HepG2 (cell line): ENCODE results near the gene B9D2. TPM values are rescaled to one million over a fixed set of nuclear protein-coding genes. Genes with fewer than 3 reads are reported as not detected.

Experiments used
- ATF7 ChIP-seq, 2 experiments: fragments of 450-650 bp in 1 of 2; sonication (generic) in 1 of 2; formaldehyde crosslinking in 1 of 2; IDR thresholded peaks; 2 replicates each; pipeline versions ENCODE4 v1.4.0 to v1.6.1; 2016 to 2020; ENCODE audit warnings: antibody characterized with exemption in 1 of 2, mild to moderate bottlenecking in 1 of 2, missing genetic modification reagents in 1 of 2
- CBX1 ChIP-seq: IDR thresholded peaks from one replicate; pipeline ENCODE4 v1.6.1; 2016; ENCODE audit warnings: antibody characterized with exemption, low read depth
- ELF1 ChIP-seq: sonication (generic); formaldehyde crosslinking; IDR thresholded peaks from 2 replicates; pipeline ENCODE4 v1.4.0; 2020; ENCODE audit warnings: missing genetic modification reagents
- ELF4 ChIP-seq: sonication (generic); formaldehyde crosslinking; IDR thresholded peaks from 2 replicates; pipeline ENCODE4 v1.5.0; 2020; ENCODE audit warnings: missing genetic modification reagents, mild to moderate bottlenecking, moderate library complexity, borderline replicate concordance
- FLYWCH1 ChIP-seq: sonication (generic); formaldehyde crosslinking; IDR thresholded peaks from 2 replicates; pipeline ENCODE4 v1.8.1; 2023; ENCODE audit warnings: mild to moderate bottlenecking, missing genetic modification reagents
- GLMP ChIP-seq: sonication (generic); formaldehyde crosslinking; IDR thresholded peaks from 2 replicates; pipeline ENCODE4 v1.9.0; 2021; ENCODE audit warnings: missing genetic modification reagents, mild to moderate bottlenecking, borderline replicate concordance
- KDM1A ChIP-seq: IDR thresholded peaks from 2 replicates; pipeline ENCODE4 v1.6.1; 2016; ENCODE audit warnings: missing compliant biosample characterization
- MAFF ChIP-seq: IDR thresholded peaks from 2 replicates; pipeline ENCODE4 v1.6.1; 2011; ENCODE audit warnings: low read depth, low read length, improper control_type of control experiment
- MAFK ChIP-seq, 2 experiments: IDR thresholded peaks in 1 of 2; conservative IDR thresholded peaks in 1 of 2; 2 replicates each; pipeline ENCODE4 v1.6.1; 2011; ENCODE audit warnings: improper control_type of control experiment in 2 of 2, low read length in 2 of 2
- NR2F1 ChIP-seq, 2 experiments: fragments of 450-650 bp in 1 of 2; formaldehyde crosslinking in 1 of 2; IDR thresholded peaks; 2 replicates each; pipeline versions ENCODE4 v1.5.0 to v1.6.1; 2016 to 2020; ENCODE audit warnings: mild to moderate bottlenecking in 1 of 2, missing compliant biosample characterization in 1 of 2, missing genetic modification reagents in 1 of 2, moderate library complexity in 1 of 2
- PITX1 ChIP-seq: sonication (generic); formaldehyde crosslinking; IDR thresholded peaks from 2 replicates; pipeline ENCODE4 v1.5.1; 2020; ENCODE audit warnings: mild to moderate bottlenecking, missing genetic modification reagents
- REXO4 ChIP-seq: sonication (generic); formaldehyde crosslinking; IDR thresholded peaks from 2 replicates; pipeline ENCODE4 v1.8.0; 2022; ENCODE audit warnings: missing genetic modification reagents, mild to moderate bottlenecking, borderline replicate concordance
- TBX3 ChIP-seq: fragments of 450-650 bp; IDR thresholded peaks from 2 replicates; pipeline ENCODE4 v1.6.1; 2017; ENCODE audit warnings: antibody characterized with exemption, mild to moderate bottlenecking, inconsistent platforms, borderline replicate concordance
- THAP11 ChIP-seq: IDR thresholded peaks from 2 replicates; pipeline ENCODE4 v1.6.1; 2016; ENCODE audit warnings: missing biosample characterization, missing genetic modification reagents
- WIZ ChIP-seq: sonication (generic); formaldehyde crosslinking; IDR thresholded peaks from 2 replicates; pipeline ENCODE4 v1.5.1; 2020; ENCODE audit warnings: mild to moderate bottlenecking, missing genetic modification reagents
- ZNF143 ChIP-seq: sonication (generic); formaldehyde crosslinking; IDR thresholded peaks from 2 replicates; pipeline ENCODE4 v1.4.0; 2020; ENCODE audit warnings: missing genetic modification reagents
- ZNF337 ChIP-seq: sonication (generic); formaldehyde crosslinking; IDR thresholded peaks from 2 replicates; pipeline ENCODE4 v1.5.1; 2020; ENCODE audit warnings: missing genetic modification reagents, low read depth, mild to moderate bottlenecking, borderline replicate concordance
- ZNF503 ChIP-seq: sonication (generic); formaldehyde crosslinking; IDR thresholded peaks from 2 replicates; pipeline ENCODE4 v1.4.0; 2020; ENCODE audit warnings: missing genetic modification reagents
- ZNF598 ChIP-seq: sonication (generic); formaldehyde crosslinking; IDR thresholded peaks from 2 replicates; pipeline ENCODE4 v1.5.1; 2020; ENCODE audit warnings: mild to moderate bottlenecking, missing genetic modification reagents, borderline replicate concordance
- ZNF629 ChIP-seq: sonication (generic); formaldehyde crosslinking; conservative IDR thresholded peaks from 2 replicates; pipeline ENCODE4 v1.5.0; 2020; ENCODE audit warnings: missing genetic modification reagents
- ZNF772 ChIP-seq: sonication (generic); formaldehyde crosslinking; IDR thresholded peaks from 2 replicates; pipeline ENCODE4 v1.5.0; 2020; ENCODE audit warnings: mild to moderate bottlenecking, missing genetic modification reagents
- ZUFSP ChIP-seq: sonication (generic); formaldehyde crosslinking; IDR thresholded peaks from 2 replicates; pipeline ENCODE4 v1.9.0; 2021; ENCODE audit warnings: missing genetic modification reagents, mild to moderate bottlenecking, borderline replicate concordance
- polyA plus RNA-seq, 8 experiments: library from polyadenylated mRNA; depleted of rRNA in 3 of 8; stranded (reverse) in 7 of 8; unstranded in 1 of 8; fragments of >200 nt; fragmentation: Illumina TruSeq in 4 of 8; extraction: Trizol in 4 of 8; gene quantifications; 2 replicates each; pipeline versions ENCODE4 v1.2.1 to v1.2.3, GENCODE V29; 2011 to 2016; ENCODE audit warnings: low read depth in 4 of 8, missing spikeins in 1 of 8, mixed read lengths in 1 of 8; ENCODE audit not compliant: insufficient read depth in 1 of 8
- total RNA-seq, 5 experiments: library from RNA; depleted of rRNA; stranded (reverse); fragments of >200 nt; fragmentation: Illumina TruSeq; extraction: Trizol; gene quantifications; 2 replicates each; pipeline ENCODE4 v1.2.3, GENCODE V29; 2016; ENCODE audit warnings: low read depth in 1 of 5
- TF ChIP-seq, protein P1 (sequence below): sonication (generic); formaldehyde crosslinking; IDR thresholded peaks from 2 replicates; pipeline ENCODE4 v1.5.0; 2020; ENCODE audit warnings: mild to moderate bottlenecking, missing genetic modification reagents

Gene B9D2
- total and polyA plus RNA-seq, 2 of the 13 experiments (the other 11 are each of a cell fraction or from before 2014, with no cell fraction given): 3.1 to 4.4 TPM

DNA sequence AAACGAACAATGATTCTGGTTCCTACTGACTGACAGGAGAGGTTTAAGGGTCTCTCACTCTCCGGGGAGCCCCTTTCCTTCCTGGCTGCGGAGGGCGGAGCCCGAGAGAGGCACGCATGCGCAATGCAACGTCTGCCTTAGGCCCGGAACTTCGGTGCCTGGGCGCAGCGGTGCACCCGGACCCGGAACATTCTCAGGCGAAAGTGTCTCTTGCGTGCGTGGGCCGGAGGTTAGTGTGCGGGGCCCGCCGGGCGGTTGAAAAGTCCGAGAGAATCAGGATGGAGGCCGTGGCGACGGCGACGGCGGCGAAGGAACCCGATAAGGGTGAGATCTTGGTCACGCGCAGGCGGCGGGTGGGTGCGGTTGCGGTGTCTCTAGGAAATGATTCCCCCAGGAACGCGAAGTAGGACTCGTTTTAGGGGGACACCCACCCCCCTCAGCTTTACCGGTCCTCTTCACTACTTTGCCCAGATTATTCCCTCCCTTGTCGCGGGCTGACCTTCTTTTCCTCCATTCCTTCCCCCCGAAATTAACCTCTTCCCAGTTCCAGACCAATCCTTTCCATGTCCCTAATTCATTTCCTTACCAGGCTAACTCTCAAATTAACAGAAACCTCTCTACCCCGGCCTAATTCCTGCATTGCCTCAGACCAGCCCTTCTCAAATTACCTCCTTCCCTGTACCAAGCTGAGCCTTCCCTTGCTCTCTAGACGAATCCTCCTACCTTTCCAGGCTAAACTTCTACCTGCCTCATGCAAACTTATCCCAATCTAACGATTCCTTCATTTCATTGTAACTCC lies 53.7 kb downstream of the B9D2 start, which contains the start of gene CCDC97 (continued):
- no peak for TF ChIP-seq GLMP
- no peak; the same call in 1 of the 2 replicates for TF ChIP-seq ZNF143
- TF ChIP-seq REXO4: no peak
- no peak for TF ChIP-seq MAFK (conservative IDR thresholded peaks at IDR 0.05 in 1 of 2, IDR thresholded peaks at IDR 0.05 in 1 of 2; ENCODE audit: low read length in 2 of 2)
- TF ChIP-seq PITX1 (CRISPR knock-in tag): peak; percentile 73
- peak; percentile 34; the same call in 1 of the 2 replicates for TF ChIP-seq ZNF598
- TF ChIP-seq ELF4: peak; percentile 95
- TF ChIP-seq KDM1A: no peak
- TF ChIP-seq FLYWCH1: no peak
- TF ChIP-seq ELF1 (CRISPR knock-in tag): peak; percentile 89
- no peak for TF ChIP-seq MAFF
- TF ChIP-seq ZNF503 (CRISPR knock-in tag): no peak
- TF ChIP-seq WIZ (CRISPR knock-in tag): no peak
- peak; percentile 91 for TF ChIP-seq ZNF772 (CRISPR knock-in tag)
- peak; percentile 51; the same call in 1 of the 2 replicates for TF ChIP-seq ZNF337 (CRISPR knock-in tag)
- TF ChIP-seq NR2F1 (CRISPR knock-in tag; IDR thresholded peaks at IDR 0.05): no peak; a peak in 1 of 4 replicates
- no peak for TF ChIP-seq ZNF629 (CRISPR knock-in tag)
- TF ChIP-seq ATF7 (IDR thresholded peaks at IDR 0.05): no peak
- no peak for TF ChIP-seq ATF7 (CRISPR knock-in tag; IDR thresholded peaks at IDR 0.05)
- TF ChIP-seq TBX3: no peak; the same call in 1 of the 2 replicates
- TF ChIP-seq ZUFSP (CRISPR knock-in tag): no peak
- TF ChIP-seq THAP11 (CRISPR knock-in tag): peak; percentile 91
- peak; percentile 53 for TF ChIP-seq CBX1
- TF ChIP-seq, protein P1, sequence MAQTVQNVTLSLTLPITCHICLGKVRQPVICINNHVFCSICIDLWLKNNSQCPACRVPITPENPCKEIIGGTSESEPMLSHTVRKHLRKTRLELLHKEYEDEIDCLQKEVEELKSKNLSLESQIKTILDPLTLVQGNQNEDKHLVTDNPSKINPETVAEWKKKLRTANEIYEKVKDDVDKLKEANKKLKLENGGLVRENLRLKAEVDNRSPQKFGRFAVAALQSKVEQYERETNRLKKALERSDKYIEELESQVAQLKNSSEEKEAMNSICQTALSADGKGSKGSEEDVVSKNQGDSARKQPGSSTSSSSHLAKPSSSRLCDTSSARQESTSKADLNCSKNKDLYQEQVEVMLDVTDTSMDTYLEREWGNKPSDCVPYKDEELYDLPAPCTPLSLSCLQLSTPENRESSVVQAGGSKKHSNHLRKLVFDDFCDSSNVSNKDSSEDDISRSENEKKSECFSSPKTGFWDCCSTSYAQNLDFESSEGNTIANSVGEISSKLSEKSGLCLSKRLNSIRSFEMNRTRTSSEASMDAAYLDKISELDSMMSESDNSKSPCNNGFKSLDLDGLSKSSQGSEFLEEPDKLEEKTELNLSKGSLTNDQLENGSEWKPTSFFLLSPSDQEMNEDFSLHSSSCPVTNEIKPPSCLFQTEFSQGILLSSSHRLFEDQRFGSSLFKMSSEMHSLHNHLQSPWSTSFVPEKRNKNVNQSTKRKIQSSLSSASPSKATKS (CRISPR knock-in tag): no peak
